Suppressor macrophage treated with lipopolysaccharide for 4 hours (primary cell): ENCODE data around the gene B3GNT3.

Experiments used
- DNase-seq: peaks from one replicate; pipeline ENCODE4 v3.0.0-alpha.2; 2020

The B3GNT3 gene

GRCh38 chr19:17835182-17836006 lies 40.5 kb downstream of the B3GNT3 start:
- peak; percentile 11 for DNase-seq

DNA sequence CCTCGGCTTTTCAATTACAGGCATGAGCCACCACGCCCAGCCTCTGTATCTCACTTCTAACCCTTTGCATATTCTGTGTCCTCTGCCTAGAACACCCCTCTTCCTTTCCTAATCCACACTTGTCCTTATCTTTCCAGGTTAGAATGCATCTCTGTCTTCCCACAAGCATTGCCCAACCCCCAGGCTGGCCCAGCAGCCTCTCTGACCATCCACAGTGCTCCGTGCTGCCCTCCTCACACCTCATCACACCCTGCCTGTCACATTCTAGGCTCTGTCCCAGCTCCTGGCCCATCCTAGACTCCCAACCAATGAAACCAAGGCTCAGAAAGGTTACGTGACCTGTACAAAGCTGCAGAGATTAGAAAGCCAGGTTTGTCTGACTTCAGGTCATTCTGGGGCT lies 41.6 kb downstream of the B3GNT3 start:
- DNase-seq: no peak

DNA sequence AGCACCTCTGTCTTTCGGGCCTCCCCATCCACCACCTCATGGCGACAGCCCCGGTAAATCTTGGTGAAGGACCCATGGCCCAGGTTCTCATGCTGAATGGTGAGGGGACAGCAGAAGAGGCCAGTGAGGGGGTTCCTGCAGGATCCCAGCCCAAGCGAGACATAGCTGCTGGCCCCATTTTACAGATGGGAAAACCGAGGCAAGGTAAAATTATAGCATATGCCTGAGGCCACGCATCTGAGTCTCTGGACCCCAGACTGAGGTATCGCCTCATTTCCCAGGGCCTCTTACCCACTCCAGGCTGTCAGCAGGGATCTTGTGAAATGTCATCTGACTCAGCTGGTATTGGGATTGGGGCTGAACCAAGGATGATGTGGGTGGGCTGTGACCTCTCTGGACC lies 43.0 kb downstream of the B3GNT3 start:
- DNase-seq: no peak

GRCh38 chr19:17840019-17840418 lies 45.1 kb downstream of the B3GNT3 start:
- no peak for DNase-seq

DNA sequence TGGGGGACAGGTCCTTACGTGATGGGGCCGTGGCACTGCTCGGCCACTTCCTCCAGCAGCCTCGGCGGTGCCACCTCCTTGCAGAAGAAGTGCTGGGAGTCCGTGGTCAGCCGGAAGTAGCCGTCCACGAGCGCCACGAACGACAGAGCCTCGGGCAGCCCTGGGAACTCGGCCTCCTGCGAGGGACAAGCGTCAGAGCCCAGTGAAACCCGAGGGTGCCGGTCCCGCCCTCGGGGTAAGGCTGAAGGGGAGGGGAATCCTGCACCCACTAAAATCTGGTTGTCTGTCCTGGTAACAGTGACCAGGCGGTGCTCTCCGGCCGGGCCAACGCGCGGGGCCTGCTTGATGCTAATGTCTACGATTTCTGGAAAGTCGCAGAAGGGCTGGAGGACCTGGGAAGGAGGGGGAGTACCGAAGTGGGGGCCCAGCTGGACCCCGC lies 46.5 kb downstream of the B3GNT3 start:
- DNase-seq: no peak

DNA sequence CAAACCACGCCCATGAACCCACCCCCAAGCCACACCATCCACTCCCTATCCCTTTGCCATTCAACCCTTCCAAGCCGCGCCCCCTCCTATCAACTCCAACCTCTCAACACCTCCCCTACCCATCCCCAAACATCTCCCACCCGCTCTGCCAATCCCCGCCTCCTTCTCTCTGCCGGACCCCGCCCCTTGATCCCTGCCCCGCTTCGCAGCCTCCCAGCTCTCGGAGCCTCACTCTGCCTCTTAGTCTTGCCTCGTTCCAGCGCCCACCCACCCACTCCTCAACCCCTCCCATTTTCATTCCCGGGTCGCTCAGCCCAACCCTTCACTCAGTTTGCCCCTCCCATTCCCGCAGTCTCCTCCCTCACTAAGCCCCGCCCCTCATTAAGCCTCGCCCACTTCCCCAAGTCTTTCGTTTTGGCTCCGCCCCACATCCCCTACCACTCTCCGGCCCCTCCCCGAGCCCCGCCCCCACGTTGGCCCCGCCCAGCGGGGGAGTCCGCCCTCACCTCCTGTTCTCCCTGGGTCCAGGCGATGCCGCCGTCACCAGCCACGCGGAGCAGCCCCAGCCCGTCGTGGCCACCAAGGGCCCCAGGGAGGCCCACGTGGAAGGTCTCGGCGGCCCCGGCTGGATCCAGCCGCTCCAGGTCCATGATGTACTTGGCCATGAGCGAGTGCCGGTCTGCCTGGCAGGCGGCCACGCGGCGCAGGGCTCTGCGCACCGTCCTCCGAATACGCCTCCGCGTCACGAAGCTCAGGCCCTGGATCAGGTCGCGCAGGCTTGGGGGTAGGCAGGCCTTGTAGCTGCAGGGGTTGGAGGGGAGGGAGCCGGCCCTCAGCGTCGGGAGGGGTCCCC lies 47.1 kb downstream of the B3GNT3 start:
- peak; percentile 23 for DNase-seq

GRCh38 chr19:17842663-17843291 lies 47.8 kb downstream of the B3GNT3 start:
- DNase-seq: no peak

DNA sequence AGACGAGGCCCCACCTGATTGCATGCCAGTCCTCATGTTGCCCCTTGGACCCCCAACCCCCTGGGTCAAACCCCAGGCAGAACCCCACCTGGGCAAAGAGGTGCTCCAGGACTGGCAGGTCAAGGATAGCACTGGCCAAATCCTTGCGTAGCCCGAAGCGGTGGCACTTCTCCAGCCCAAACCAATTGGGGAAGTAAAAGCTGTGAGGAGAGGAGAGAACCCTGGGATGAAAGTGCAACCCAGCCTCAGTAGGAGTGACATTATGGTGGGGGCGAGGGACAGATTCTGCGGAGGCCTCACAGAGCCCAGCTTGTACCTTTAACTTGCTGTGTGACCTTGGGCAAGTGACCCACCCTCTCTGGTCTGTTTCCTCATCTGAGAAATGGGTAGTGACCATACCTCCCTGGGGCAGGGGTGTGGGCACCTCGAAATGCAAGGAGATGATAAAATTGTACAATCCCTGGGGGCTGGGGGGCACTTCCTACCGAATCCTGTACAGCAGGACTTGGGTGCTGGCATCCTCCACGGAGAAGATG lies 48.4 kb downstream of the B3GNT3 start:
- DNase-seq: peak; percentile 40

DNA sequence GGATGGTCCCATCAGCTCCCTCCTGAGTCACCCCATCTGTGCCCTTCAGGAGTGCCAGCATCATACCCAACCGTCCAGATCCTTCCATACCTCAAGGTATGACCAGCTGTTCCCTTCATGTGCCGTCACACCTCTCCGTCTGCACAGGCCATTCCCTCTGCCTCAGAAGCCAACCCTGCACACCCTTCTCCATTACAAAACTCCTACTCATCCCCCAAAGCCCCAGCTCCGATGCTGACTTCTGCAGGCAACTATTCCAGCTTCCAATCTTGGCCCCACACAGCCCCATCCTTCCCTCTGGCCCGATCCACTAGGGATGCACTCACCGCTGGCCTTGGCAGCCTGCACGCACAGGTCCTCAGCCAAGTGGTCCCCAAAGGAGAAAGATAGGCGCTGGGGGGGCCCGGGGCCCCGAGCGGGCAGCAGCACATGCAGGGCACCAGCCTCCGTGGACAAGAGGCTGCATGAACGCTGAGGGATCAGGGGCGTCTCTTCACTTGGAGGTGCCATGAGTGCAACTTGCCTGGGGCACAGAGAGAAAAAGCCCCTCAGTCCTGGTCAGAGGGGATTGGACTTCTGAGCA lies 49.1 kb downstream of the B3GNT3 start:
- no peak for DNase-seq

DNA sequence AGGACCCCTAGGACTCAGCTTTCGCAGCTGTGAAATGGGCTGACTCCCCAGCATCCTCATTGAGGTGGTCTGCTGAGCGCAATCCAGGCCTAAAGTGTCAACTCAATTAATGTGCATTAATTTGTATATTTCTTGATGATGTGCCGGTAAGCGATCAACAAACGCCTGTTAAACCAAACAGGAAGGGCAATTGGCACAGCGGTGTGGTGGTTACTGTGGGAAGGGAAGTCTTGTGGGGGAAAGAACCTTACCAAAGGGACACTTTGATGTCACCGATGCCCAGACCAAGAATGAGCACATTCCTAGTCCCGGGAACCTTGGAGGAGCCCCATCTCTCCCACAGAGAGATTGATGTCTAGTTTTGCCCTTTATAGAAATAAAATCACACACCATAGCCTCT lies 51.2 kb downstream of the B3GNT3 start:
- no peak for DNase-seq

DNA sequence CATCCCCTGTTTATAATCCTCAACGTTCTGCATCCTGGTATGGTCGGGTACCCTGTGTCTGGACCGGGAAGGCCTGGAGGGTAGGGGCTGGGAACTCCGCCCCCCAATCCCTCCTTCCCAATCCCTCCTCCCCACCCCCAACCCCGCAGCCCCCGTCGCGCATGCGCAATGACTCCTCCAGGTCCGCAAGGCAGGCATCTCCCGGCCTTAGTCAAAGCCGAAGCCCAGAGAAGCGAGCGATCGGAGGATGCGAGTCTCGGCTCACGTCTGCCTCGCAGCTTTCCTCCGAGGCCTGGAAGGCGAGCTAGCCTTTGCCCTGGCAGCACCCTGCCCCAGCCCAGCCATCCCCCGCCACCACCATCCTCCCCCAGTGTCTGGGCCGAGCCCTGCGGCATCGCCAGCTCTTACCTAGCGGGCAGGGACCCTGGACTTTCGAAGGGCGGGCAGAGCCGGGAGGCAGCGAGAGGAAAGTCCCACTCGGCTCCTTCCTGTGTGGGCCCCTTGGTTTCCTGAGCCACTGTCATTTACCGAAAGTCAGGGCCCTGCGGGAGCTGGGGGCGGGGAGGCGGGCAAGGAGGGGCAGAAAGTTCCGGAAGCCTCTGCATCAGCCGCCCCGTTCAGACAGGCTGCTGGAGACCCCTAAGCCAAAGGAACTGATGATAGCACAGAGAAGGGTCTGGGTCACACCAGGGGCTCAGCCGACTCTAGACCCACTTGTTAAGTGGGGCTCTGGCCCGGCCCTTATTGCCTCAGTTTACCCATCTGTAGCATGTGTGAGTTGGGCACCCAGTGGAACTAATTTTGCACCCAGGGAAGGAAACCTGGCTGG lies 52.8 kb downstream of the B3GNT3 start, which contains the start of gene JAK3:
Gene JAK3, minus strand, starts transcription at position 445 of the 829 bp plus-strand sequence. CDS start 3,565 bp downstream, outside the sequence.
- DNase-seq: peak; percentile 91

- DNase-seq: no peak
Measured at GRCh38 chr19:17848595-17849292, 53.8 kb downstream of the B3GNT3 start.

- DNase-seq: no peak
Measured at GRCh38 chr19:17854061-17854460, 59.1 kb downstream of the B3GNT3 start.

GRCh38 chr19:17855280-17856152 lies 60.6 kb downstream of the B3GNT3 start:
- DNase-seq: peak; percentile 90

- peak; percentile 100 for DNase-seq
Measured at GRCh38 chr19:17859533-17860330, 64.8 kb downstream of the B3GNT3 start, which contains the start of gene RPL18A. Gene RPL18A, plus strand, starts transcription at chr19:17859910. Its CDS starts 47 bp downstream, at chr19:17859957.

DNA sequence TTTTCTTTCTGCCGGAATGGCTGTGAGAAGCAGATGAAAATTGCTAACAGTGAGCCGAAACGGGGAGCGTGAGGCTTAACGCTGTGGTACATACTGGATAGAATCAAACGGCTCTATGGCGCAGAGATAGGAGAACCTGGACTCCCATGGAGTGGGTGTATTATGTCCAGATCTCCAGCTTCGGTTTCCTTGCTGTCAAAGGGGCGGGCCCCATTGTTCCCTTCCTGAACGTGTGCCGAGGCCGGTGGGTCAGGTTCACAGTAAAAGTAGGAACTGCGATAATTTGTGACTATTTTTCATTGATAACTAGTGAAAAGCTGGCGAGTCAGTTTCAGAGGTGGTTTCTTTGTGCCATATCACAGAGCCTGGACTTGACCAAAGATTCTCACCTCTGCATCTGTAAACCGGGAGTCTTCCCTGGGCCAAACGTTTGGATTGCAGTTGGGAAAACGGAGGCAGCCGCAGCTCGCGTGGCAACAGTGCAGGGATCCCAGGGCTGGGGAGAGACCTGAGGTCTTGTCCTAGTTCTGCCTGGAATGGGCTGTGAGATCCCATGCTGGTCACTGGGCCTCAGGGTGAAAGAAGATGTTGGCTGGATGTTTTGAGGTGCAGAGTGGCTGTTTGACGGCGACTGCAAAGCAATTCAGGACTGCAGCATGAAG lies 65.5 kb downstream of the B3GNT3 start:
- peak; percentile 35 for DNase-seq

DNA sequence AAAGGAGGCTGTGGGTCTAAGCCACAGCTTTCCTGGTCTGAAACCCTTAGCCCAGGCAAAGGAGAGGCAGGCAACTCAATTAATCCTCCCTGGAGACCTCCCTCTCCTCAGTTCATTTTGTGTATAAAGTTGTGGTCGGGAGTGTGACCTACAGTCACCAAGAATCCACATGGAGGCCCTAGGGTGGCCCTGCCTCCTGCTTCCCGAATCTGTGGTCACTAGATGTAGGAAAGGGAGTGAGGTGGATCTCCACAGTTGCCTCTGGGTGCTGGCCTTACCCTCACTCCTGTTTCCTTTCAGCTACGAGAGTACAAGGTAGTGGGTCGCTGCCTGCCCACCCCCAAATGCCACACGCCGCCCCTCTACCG lies 66.0 kb downstream of the B3GNT3 start:
- DNase-seq: no peak
